Measurements from ENCODE around the gene NBEA. TPM values are rescaled to one million over a fixed set of nuclear protein-coding genes. Genes with fewer than 3 reads are reported as not detected.

The NBEA gene
- total RNA-seq, 3 donors from 2014 or later (not counting 1 experiment from before 2014, with no cell fraction given): 0.27 to 0.66 (median 0.33) TPM

DNA sequence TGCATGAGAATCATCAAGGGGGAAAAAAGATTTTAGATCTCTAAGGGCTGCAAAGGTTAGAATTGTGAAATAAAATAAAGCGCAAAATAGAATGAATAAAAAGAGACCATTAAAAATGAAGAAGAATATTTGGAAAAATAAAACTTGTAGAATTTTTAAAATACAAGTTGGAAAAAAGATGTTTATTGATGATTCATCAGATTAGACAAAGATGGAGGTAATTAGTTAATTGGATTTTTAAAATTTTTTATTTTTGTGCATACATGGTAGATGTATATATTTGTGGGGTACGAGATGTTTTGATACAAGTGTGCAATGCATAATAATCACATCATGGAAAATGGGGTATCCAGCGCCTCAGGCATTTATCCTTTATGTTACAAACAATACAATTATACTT is 391.1 kb downstream of the NBEA start:
- H3K27ac ChIP-seq (ENCODE audit: low read length): no peak overlapping the region
- H3K27ac Mint-ChIP-seq: no peak overlapping the region
- intact Hi-C loops (cut with micrococcal nuclease): no loop called here
- peaks cover 5% of the 10 kb centered on the region for H3K36me3 Mint-ChIP-seq
- peaks cover 0 to 7% of the 10 kb centered on the region in 2 donors for H3K9me3 Mint-ChIP-seq
- H3K4me3 Mint-ChIP-seq: no peak overlapping the region
- TF ChIP-seq, protein P1, sequence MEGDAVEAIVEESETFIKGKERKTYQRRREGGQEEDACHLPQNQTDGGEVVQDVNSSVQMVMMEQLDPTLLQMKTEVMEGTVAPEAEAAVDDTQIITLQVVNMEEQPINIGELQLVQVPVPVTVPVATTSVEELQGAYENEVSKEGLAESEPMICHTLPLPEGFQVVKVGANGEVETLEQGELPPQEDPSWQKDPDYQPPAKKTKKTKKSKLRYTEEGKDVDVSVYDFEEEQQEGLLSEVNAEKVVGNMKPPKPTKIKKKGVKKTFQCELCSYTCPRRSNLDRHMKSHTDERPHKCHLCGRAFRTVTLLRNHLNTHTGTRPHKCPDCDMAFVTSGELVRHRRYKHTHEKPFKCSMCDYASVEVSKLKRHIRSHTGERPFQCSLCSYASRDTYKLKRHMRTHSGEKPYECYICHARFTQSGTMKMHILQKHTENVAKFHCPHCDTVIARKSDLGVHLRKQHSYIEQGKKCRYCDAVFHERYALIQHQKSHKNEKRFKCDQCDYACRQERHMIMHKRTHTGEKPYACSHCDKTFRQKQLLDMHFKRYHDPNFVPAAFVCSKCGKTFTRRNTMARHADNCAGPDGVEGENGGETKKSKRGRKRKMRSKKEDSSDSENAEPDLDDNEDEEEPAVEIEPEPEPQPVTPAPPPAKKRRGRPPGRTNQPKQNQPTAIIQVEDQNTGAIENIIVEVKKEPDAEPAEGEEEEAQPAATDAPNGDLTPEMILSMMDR (IDR thresholded peaks at IDR 0.05): no peak
- 94% methylated on average over 2 of the region's 3 CpGs for WGBS (ENCODE audit: insufficient coverage)
- H3K9me3 ChIP-seq (ENCODE audit: control insufficient read depth, insufficient read depth, low read length): no peaks in the 10 kb centered on the region
- H3K4me1 Mint-ChIP-seq: no peaks in the 10 kb centered on the region
- H3K27me3 Mint-ChIP-seq (ENCODE audit: low read depth in 2 of 2): no peaks in the 10 kb centered on the region
- ATAC-seq (no peak), DNase-seq (no peak)
- no peaks in the 10 kb centered on the region for H3K36me3 ChIP-seq (ENCODE audit: control insufficient read depth, insufficient read depth, low read length)
- H3K27me3 ChIP-seq (ENCODE audit: control insufficient read depth, insufficient read depth, low read length): no peaks in the 10 kb centered on the region
- no peak overlapping the region for H3K4me3 ChIP-seq (ENCODE audit: low read length)
- H3K4me1 ChIP-seq (ENCODE audit: control insufficient read depth, insufficient read depth, low read length): no peaks in the 10 kb centered on the region

DNA sequence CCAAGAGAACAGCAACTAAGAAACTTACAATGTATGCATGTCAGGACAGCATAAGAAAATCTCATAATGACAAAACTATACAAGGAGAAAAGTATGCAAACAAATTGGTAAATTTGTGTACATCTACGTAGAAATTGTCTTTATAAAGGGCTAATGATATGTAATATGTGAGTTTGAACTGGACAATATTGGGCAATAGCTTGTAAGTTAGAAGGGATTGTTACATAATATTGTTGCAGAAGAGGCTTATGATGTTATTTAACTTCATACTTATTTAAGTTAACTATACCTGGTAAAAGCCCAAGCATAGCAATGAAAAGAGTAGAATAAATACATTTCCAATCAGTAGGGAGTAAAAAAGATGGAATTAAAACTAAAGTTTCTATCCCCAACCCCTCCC is 400.4 kb downstream of the NBEA start:
- Histone ChIP-seq H3K4me1 (ENCODE audit: control insufficient read depth, insufficient read depth, low read length) (no peaks in the 10 kb centered on the region), H3K27ac (ENCODE audit: low read length) (no peak overlapping the region), H3K36me3 (ENCODE audit: control insufficient read depth, insufficient read depth, low read length) (no peaks in the 10 kb centered on the region), H3K4me3 (ENCODE audit: low read length) (no peak overlapping the region), H3K9me3 (ENCODE audit: control insufficient read depth, insufficient read depth, low read length) (no peaks in the 10 kb centered on the region), H3K27me3 (ENCODE audit: control insufficient read depth, insufficient read depth, low read length) (no peaks in the 10 kb centered on the region)
- H3K4me3 Mint-ChIP-seq: no peak overlapping the region
- H3K27me3 Mint-ChIP-seq (ENCODE audit: low read depth in 2 of 2): no peaks in the 10 kb centered on the region
- TF ChIP-seq, protein P1 (IDR thresholded peaks at IDR 0.05): no peak
- no peak overlapping the region for H3K27ac Mint-ChIP-seq
- intact Hi-C loops (cut with micrococcal nuclease): no loop called here
- ATAC-seq: no peak
- no CpG with 5 or more reads among the region's 1 CpG for WGBS (ENCODE audit: insufficient coverage)
- H3K9me3 Mint-ChIP-seq: peaks cover 2 to 5% of the 10 kb centered on the region in 2 donors
- no peak for DNase-seq
- no peaks in the 10 kb centered on the region for H3K36me3 Mint-ChIP-seq
- no peaks in the 10 kb centered on the region for H3K4me1 Mint-ChIP-seq

DNA sequence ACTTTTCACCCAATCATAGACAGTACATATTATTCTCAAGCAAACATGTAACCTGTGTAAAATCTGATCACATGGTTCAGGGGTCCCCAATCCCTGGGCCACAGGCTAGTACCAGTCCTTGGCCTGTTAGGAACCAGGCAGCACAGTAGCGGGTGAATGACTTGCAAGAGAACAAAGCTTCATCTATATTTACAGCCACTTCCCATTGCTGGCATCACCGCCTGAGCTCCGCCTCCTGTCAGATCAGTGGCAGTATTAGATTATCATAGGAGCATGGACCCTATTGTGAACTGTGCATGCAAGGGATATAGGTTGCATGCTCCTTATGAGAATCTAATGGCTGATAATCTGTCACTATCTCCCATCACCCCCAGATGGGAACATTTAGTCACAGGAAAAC is 401.3 kb downstream of the NBEA start:
- no peaks in the 10 kb centered on the region for H3K4me1 Mint-ChIP-seq
- H3K4me1 ChIP-seq (ENCODE audit: control insufficient read depth, insufficient read depth, low read length): no peaks in the 10 kb centered on the region
- no peak overlapping the region for H3K4me3 Mint-ChIP-seq
- no peak overlapping the region for H3K27ac ChIP-seq (ENCODE audit: low read length)
- H3K27ac Mint-ChIP-seq: no peak overlapping the region
- H3K36me3 ChIP-seq (ENCODE audit: control insufficient read depth, insufficient read depth, low read length): no peaks in the 10 kb centered on the region
- no peaks in the 10 kb centered on the region for H3K27me3 Mint-ChIP-seq (ENCODE audit: low read depth in 2 of 2)
- DNase-seq (no peak), ATAC-seq (no peak)
- intact Hi-C loops (cut with micrococcal nuclease): no loop called here
- H3K9me3 ChIP-seq (ENCODE audit: control insufficient read depth, insufficient read depth, low read length): no peaks in the 10 kb centered on the region
- no peaks in the 10 kb centered on the region for H3K36me3 Mint-ChIP-seq
- TF ChIP-seq, protein P1 (IDR thresholded peaks at IDR 0.05): no peak
- 100% methylated on average over 3 of the region's 3 CpGs for WGBS (ENCODE audit: insufficient coverage)
- peaks cover 2 to 3% of the 10 kb centered on the region in 2 donors for H3K9me3 Mint-ChIP-seq
- H3K4me3 ChIP-seq (ENCODE audit: low read length): no peak overlapping the region
- H3K27me3 ChIP-seq (ENCODE audit: control insufficient read depth, insufficient read depth, low read length): no peaks in the 10 kb centered on the region

DNA sequence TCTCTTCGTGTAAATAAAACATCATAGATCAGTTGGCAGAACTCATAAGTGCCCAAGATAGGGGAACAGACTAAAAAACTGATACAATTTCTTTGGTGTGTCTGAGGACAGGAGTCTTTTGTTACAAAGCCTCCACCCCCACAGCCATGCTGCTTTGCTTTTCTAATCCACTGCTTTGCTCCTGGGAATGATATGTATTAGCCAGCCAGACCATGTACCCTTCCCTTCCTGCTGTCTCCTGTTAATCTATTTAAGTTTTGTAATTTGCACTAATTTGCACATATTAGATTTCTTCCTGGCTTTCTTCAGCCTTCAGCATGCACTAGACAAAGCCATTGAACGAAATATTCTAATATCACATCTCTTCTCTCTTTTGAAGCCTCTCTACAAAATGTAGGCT is 403.9 kb downstream of the NBEA start:
- TF ChIP-seq, protein P1 (IDR thresholded peaks at IDR 0.05): no peak
- no peaks in the 10 kb centered on the region for H3K27me3 Mint-ChIP-seq (ENCODE audit: low read depth in 2 of 2)
- no peaks in the 10 kb centered on the region for H3K27me3 ChIP-seq (ENCODE audit: control insufficient read depth, insufficient read depth, low read length)
- no peaks in the 10 kb centered on the region for H3K4me1 ChIP-seq (ENCODE audit: control insufficient read depth, insufficient read depth, low read length)
- ATAC-seq: no peak
- H3K9me3 ChIP-seq (ENCODE audit: control insufficient read depth, insufficient read depth, low read length): no peaks in the 10 kb centered on the region
- no peak overlapping the region for H3K27ac Mint-ChIP-seq
- no peak overlapping the region for H3K4me3 ChIP-seq (ENCODE audit: low read length)
- 93% methylated on average over 1 of the region's 2 CpGs for WGBS (ENCODE audit: insufficient coverage)
- H3K4me3 Mint-ChIP-seq: no peak overlapping the region
- no peaks in the 10 kb centered on the region for H3K4me1 Mint-ChIP-seq
- H3K9me3 Mint-ChIP-seq: peaks cover 0 to 4% of the 10 kb centered on the region in 2 donors
- intact Hi-C loops (cut with micrococcal nuclease): no loop called here
- no peak overlapping the region for H3K27ac ChIP-seq (ENCODE audit: low read length)
- no peak for DNase-seq
- H3K36me3 ChIP-seq (ENCODE audit: control insufficient read depth, insufficient read depth, low read length): no peaks in the 10 kb centered on the region
- H3K36me3 Mint-ChIP-seq: no peaks in the 10 kb centered on the region

Data from natural killer cell (primary cell).